HepG2 (cell line): ENCODE results near the gene PEPD. TPM values are rescaled to one million over a fixed set of nuclear protein-coding genes. Genes with fewer than 3 reads are reported as not detected.
A peak's percentile ranks its signal among the peaks of the same experiment; 100 is the strongest.

ENCODE experiments used
- CBX5 ChIP-seq: sonication (generic); formaldehyde crosslinking; IDR thresholded peaks from 2 replicates; pipeline ENCODE4 v1.4.0; 2020; ENCODE audit warnings: missing genetic modification reagents, borderline replicate concordance
- ELF3 ChIP-seq: IDR thresholded peaks from 2 replicates; pipeline ENCODE4 v1.6.1; 2016; ENCODE audit warnings: missing genetic modification reagents, missing compliant biosample characterization
- HMGXB4 ChIP-seq, 2 experiments: sonication (generic) in 1 of 2; formaldehyde crosslinking in 1 of 2; IDR thresholded peaks; 2 replicates each; pipeline versions ENCODE4 v1.4.0 to v1.6.1; 2018 to 2020; ENCODE audit warnings: missing genetic modification reagents in 2 of 2, borderline replicate concordance in 1 of 2, low read depth in 1 of 2, mild to moderate bottlenecking in 1 of 2, missing biosample characterization in 1 of 2
- JUND ChIP-seq: sonication (generic); formaldehyde crosslinking; IDR thresholded peaks from 2 replicates; pipeline ENCODE4 v1.8.0; 2022; ENCODE audit warnings: mild to moderate bottlenecking, missing genetic modification reagents
- NR3C1 ChIP-seq: sonication (generic); formaldehyde crosslinking; IDR thresholded peaks from 2 replicates; pipeline ENCODE4 v1.4.0; 2020; ENCODE audit warnings: missing genetic modification reagents
- SATB2 ChIP-seq: sonication (generic); formaldehyde crosslinking; IDR thresholded peaks from 2 replicates; pipeline ENCODE4 v1.5.0; 2020; ENCODE audit warnings: missing genetic modification reagents
- SOX5 ChIP-seq: IDR thresholded peaks from 2 replicates; pipeline ENCODE4 v1.6.1; 2016; ENCODE audit warnings: borderline replicate concordance
- THAP11 ChIP-seq: IDR thresholded peaks from 2 replicates; pipeline ENCODE4 v1.6.1; 2016; ENCODE audit warnings: missing biosample characterization, missing genetic modification reagents
- ZMYM4 ChIP-seq: sonication (generic); formaldehyde crosslinking; IDR thresholded peaks from 2 replicates; pipeline ENCODE4 v1.8.1; 2023; ENCODE audit warnings: mild to moderate bottlenecking, missing genetic modification reagents
- ZNF10 ChIP-seq: sonication (generic); formaldehyde crosslinking; IDR thresholded peaks from 2 replicates; pipeline ENCODE4 v1.4.0; 2020; ENCODE audit warnings: mild to moderate bottlenecking, low read depth, missing genetic modification reagents, borderline replicate concordance
- ZNF660 ChIP-seq: sonication (generic); formaldehyde crosslinking; IDR thresholded peaks from 2 replicates; pipeline ENCODE4 v1.5.1; 2020; ENCODE audit warnings: mild to moderate bottlenecking, low read depth, missing genetic modification reagents, borderline replicate concordance
- ZNF670 ChIP-seq: sonication (generic); formaldehyde crosslinking; IDR thresholded peaks from 2 replicates; pipeline ENCODE4 v1.8.0; 2022; ENCODE audit warnings: mild to moderate bottlenecking, missing genetic modification reagents, borderline replicate concordance
- polyA plus RNA-seq, 8 experiments: library from polyadenylated mRNA; depleted of rRNA in 3 of 8; stranded (reverse) in 7 of 8; unstranded in 1 of 8; fragments of >200 nt; fragmentation: Illumina TruSeq in 4 of 8; extraction: Trizol in 4 of 8; gene quantifications; 2 replicates each; pipeline versions ENCODE4 v1.2.1 to v1.2.3, GENCODE V29; 2011 to 2016; ENCODE audit warnings: low read depth in 4 of 8, missing spikeins in 1 of 8, mixed read lengths in 1 of 8; ENCODE audit not compliant: insufficient read depth in 1 of 8
- total RNA-seq, 5 experiments: library from RNA; depleted of rRNA; stranded (reverse); fragments of >200 nt; fragmentation: Illumina TruSeq; extraction: Trizol; gene quantifications; 2 replicates each; pipeline ENCODE4 v1.2.3, GENCODE V29; 2016; ENCODE audit warnings: low read depth in 1 of 5
- TF ChIP-seq, protein P1 (sequence below): sonication (generic); formaldehyde crosslinking; IDR thresholded peaks from 2 replicates; pipeline ENCODE4 v1.5.0; 2020; ENCODE audit warnings: mild to moderate bottlenecking, missing genetic modification reagents, borderline replicate concordance
- TF ChIP-seq, protein P2 (sequence below): sonication (generic); formaldehyde crosslinking; IDR thresholded peaks from 2 replicates; pipeline ENCODE4 v1.4.0; 2020; ENCODE audit warnings: missing genetic modification reagents, borderline replicate concordance

PEPD gene
- total and polyA plus RNA-seq, 2 of the 13 experiments (the other 11 are each of a cell fraction or from before 2014, with no cell fraction given), result 60.7 to 75.1 TPM

- TF ChIP-seq, protein P1, sequence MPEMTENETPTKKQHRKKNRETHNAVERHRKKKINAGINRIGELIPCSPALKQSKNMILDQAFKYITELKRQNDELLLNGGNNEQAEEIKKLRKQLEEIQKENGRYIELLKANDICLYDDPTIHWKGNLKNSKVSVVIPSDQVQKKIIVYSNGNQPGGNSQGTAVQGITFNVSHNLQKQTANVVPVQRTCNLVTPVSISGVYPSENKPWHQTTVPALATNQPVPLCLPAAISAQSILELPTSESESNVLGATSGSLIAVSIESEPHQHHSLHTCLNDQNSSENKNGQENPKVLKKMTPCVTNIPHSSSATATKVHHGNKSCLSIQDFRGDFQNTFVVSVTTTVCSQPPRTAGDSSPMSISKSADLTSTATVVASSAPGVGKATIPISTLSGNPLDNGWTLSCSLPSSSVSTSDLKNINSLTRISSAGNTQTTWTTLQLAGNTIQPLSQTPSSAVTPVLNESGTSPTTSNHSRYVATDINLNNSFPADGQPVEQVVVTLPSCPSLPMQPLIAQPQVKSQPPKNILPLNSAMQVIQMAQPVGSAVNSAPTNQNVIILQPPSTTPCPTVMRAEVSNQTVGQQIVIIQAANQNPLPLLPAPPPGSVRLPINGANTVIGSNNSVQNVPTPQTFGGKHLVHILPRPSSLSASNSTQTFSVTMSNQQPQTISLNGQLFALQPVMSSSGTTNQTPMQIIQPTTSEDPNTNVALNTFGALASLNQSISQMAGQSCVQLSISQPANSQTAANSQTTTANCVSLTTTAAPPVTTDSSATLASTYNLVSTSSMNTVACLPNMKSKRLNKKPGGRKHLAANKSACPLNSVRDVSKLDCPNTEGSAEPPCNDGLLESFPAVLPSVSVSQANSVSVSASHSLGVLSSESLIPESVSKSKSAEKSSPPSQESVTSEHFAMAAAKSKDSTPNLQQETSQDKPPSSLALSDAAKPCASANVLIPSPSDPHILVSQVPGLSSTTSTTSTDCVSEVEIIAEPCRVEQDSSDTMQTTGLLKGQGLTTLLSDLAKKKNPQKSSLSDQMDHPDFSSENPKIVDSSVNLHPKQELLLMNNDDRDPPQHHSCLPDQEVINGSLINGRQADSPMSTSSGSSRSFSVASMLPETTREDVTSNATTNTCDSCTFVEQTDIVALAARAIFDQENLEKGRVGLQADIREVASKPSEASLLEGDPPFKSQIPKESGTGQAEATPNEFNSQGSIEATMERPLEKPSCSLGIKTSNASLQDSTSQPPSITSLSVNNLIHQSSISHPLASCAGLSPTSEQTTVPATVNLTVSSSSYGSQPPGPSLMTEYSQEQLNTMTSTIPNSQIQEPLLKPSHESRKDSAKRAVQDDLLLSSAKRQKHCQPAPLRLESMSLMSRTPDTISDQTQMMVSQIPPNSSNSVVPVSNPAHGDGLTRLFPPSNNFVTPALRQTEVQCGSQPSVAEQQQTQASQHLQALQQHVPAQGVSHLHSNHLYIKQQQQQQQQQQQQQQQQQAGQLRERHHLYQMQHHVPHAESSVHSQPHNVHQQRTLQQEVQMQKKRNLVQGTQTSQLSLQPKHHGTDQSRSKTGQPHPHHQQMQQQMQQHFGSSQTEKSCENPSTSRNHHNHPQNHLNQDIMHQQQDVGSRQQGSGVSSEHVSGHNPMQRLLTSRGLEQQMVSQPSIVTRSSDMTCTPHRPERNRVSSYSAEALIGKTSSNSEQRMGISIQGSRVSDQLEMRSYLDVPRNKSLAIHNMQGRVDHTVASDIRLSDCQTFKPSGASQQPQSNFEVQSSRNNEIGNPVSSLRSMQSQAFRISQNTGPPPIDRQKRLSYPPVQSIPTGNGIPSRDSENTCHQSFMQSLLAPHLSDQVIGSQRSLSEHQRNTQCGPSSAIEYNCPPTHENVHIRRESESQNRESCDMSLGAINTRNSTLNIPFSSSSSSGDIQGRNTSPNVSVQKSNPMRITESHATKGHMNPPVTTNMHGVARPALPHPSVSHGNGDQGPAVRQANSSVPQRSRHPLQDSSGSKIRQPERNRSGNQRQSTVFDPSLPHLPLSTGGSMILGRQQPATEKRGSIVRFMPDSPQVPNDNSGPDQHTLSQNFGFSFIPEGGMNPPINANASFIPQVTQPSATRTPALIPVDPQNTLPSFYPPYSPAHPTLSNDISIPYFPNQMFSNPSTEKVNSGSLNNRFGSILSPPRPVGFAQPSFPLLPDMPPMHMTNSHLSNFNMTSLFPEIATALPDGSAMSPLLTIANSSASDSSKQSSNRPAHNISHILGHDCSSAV, result 0 out of 2 replicates have a peak, but pooled peaks have one; percentile 55
- TF ChIP-seq ELF3 (CRISPR knock-in tag) (peak; percentile 72; the same call in 1 of the 2 replicates), ZMYM4 (peak; percentile 99), HMGXB4 (CRISPR knock-in tag; IDR thresholded peaks at IDR 0.05; ENCODE audit: borderline replicate concordance in 1 of 2, low read depth in 1 of 2) (peak; percentile 79 to 86; a peak in 3 of 4 replicates), NR3C1 (CRISPR knock-in tag) (0 out of 2 replicates have a peak, but pooled peaks have one; percentile 44), THAP11 (CRISPR knock-in tag) (peak; percentile 84), JUND (CRISPR knock-in tag) (peak; percentile 86), ZNF660 (CRISPR knock-in tag) (peak; percentile 85; the same call in 1 of the 2 replicates), ZNF10 (CRISPR knock-in tag) (no peak), CBX5 (CRISPR knock-in tag) (peak; percentile 91; the same call in 1 of the 2 replicates), SOX5 (CRISPR knock-in tag) (peak; percentile 87; the same call in 1 of the 2 replicates), SATB2 (CRISPR knock-in tag) (peak; percentile 100), ZNF670 (peak; percentile 96; the same call in 1 of the 2 replicates)
- TF ChIP-seq, protein P2, sequence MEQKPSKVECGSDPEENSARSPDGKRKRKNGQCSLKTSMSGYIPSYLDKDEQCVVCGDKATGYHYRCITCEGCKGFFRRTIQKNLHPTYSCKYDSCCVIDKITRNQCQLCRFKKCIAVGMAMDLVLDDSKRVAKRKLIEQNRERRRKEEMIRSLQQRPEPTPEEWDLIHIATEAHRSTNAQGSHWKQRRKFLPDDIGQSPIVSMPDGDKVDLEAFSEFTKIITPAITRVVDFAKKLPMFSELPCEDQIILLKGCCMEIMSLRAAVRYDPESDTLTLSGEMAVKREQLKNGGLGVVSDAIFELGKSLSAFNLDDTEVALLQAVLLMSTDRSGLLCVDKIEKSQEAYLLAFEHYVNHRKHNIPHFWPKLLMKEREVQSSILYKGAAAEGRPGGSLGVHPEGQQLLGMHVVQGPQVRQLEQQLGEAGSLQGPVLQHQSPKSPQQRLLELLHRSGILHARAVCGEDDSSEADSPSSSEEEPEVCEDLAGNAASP (CRISPR knock-in tag), result peak; percentile 93
Observed at GRCh38 chr19:33392341-33393285, 129.0 kb downstream of the PEPD start (continued).
